Inferior parietal cortex (tissue), 1 donor: ENCODE measurements around the gene GRB10.

Source experiments
- DNase-seq: peaks from one replicate; pipeline ENCODE4 v3.0.0-alpha.2; 2016; ENCODE audit errors: extremely low spot score

The GRB10 gene

GRCh38 chr7:50634378-50634777 lies 148.3 kb downstream of the GRB10 start:
- no peak for DNase-seq

GRCh38 chr7:50633414-50633710 lies 149.3 kb downstream of the GRB10 start:
- no peak for DNase-seq

GRCh38 chr7:50632561-50633413 lies 149.9 kb downstream of the GRB10 start:
- DNase-seq = no peak

GRCh38 chr7:50631639-50632038 lies 151.1 kb downstream of the GRB10 start:
- DNase-seq = no peak

- no peak for DNase-seq
These were observed 151.6 kb downstream of the GRB10 start for GRCh38 chr7:50631100-50631499.

- no peak for DNase-seq
These were observed 153.3 kb downstream of the GRB10 start for GRCh38 chr7:50629238-50629901.

- no peak for DNase-seq
These were observed 154.1 kb downstream of the GRB10 start for GRCh38 chr7:50628434-50629084.

GRCh38 chr7:50627824-50628361 lies 154.8 kb downstream of the GRB10 start:
- no peak for DNase-seq

GRCh38 chr7:50626286-50626685 lies 156.4 kb downstream of the GRB10 start:
- no peak for DNase-seq

GRCh38 chr7:50625360-50625759 lies 157.3 kb downstream of the GRB10 start:
- DNase-seq = no peak

GRCh38 chr7:50622821-50623220 lies 159.9 kb downstream of the GRB10 start:
- no peak for DNase-seq

GRCh38 chr7:50621973-50622490 lies 160.7 kb downstream of the GRB10 start:
- DNase-seq = no peak

GRCh38 chr7:50621206-50621605 lies 161.5 kb downstream of the GRB10 start:
- no peak for DNase-seq

- no peak for DNase-seq
These were observed 162.3 kb downstream of the GRB10 start for GRCh38 chr7:50620433-50620832.

GRCh38 chr7:50619684-50620083 lies 163.0 kb downstream of the GRB10 start:
- no peak for DNase-seq

GRCh38 chr7:50618281-50618680 lies 164.4 kb downstream of the GRB10 start:
- no peak for DNase-seq

GRCh38 chr7:50615519-50616080 lies 167.1 kb downstream of the GRB10 start:
- no peak for DNase-seq

GRCh38 chr7:50614721-50615518 lies 167.8 kb downstream of the GRB10 start:
- DNase-seq = no peak

GRCh38 chr7:50613473-50613872 lies 169.2 kb downstream of the GRB10 start:
- no peak for DNase-seq

GRCh38 chr7:50612704-50613103 lies 170.0 kb downstream of the GRB10 start:
- no peak for DNase-seq
